Stimulated activated CD4-positive, alpha-beta T cell treated with anti-CD3 and anti-CD28 coated beads, TNF-alpha, amount 100 ng/mL, for 24 hours (primary cell): ENCODE measurements around the gene THADA.

Source experiments
- DNase-seq, 3 experiments: peaks; one replicate each; pipeline ENCODE4 v3.0.0-alpha.2; 2020; ENCODE audit warnings: low read depth in 3 of 3

Gene THADA

GRCh38 chr2:43276962-43277391 lies 318.9 kb downstream of the THADA start:
- no peak for DNase-seq

DNA sequence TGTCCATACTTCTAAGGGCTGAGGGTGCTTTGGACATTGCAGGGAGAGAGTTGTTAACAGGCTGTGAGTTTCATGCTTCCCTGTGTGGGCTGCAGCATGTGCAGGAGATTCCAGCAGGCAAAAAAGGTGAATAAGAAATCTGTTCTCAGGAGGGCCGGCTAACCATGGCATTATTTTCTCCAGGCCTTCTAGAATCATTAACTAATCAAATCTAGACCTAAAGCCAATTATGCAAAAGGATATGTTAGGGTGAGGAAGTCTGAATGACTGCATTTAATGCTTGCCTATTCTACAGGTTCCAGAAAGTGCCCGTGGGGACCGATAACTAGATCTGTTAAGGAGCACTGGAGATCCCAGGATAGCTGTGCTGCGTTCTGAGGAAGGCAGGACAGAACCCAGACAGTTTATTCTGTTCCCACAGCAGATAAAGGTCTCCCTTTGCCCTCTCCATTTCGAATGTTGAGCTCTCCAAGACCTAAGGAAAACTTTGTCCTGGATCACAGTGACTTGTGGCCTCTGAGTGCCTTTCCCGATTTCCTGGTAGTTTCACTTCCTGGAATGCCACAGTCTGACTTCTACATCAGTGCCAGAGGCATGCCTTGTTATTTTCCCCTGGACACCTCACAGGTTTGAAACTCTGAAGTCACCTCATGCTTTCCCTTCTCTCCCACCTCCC lies 319.4 kb downstream of the THADA start:
- no peak for DNase-seq

DNA sequence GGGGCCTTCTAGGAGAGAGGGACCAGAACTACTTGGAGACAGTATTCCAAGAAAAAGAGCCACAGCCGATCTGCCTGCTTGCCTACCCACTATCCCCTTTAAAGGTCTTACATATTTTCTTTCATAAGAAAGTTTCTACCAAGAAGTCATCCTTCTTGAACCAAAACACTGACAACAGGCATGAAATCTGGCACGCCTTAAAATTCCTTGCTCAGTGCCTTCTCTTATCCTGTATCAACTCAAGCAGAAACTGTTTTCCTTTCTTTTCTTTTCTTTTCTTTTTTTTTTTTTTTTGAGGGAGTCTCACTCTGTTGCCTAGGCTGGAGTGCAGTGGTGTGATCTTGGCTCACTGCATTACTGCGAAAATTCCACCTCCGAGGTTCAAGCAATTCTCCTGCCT lies 321.1 kb downstream of the THADA start:
- DNase-seq, result no peak

DNA sequence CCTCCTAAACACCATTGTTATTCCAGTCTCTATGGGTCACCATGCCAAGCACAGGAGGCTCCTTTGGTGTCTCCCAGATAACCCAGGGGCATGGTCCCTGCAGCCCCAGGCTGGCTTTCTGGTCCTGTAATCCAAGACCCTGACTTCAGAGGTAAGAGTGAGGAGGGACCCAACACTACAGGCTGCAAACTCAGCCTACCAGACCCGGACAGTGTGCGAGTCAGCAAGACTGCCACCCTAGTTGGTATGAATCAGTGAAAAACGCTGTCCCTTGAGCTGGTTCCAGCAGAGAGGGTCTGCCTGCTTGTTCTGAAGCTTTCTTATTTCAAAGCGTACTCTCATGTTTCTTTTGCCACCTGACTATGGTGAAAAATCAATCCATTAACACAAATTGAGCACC lies 321.8 kb downstream of the THADA start:
- DNase-seq, result no peak

DNA sequence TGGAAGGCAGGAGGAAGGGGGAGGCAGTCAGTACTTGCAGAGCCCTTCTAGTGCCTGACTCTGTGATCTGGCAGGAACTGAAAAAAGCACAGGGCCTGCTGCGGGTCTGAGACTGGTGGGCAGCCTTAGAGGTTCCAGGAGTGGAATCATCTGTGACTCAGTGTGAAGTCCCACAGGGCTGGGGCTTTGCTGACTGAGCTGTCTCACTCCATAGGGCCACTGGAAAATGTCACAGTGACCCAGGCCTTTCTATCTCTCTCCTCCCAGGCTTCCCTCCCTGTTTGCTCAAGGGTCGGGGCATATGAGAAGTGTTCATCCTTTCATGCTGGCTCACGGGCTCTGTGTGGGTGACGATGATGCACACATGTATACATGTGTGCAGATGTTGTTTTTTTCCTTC lies 322.3 kb downstream of the THADA start:
- no peak for DNase-seq

GRCh38 chr2:43270930-43271615 lies 324.8 kb downstream of the THADA start:
- no peak for DNase-seq

GRCh38 chr2:43270461-43270860 lies 325.4 kb downstream of the THADA start:
- no peak for DNase-seq

- DNase-seq, result no peak
Measured at GRCh38 chr2:43269706-43270105, 326.1 kb downstream of the THADA start.

GRCh38 chr2:43269074-43269572 lies 326.7 kb downstream of the THADA start:
- DNase-seq, result no peak

DNA sequence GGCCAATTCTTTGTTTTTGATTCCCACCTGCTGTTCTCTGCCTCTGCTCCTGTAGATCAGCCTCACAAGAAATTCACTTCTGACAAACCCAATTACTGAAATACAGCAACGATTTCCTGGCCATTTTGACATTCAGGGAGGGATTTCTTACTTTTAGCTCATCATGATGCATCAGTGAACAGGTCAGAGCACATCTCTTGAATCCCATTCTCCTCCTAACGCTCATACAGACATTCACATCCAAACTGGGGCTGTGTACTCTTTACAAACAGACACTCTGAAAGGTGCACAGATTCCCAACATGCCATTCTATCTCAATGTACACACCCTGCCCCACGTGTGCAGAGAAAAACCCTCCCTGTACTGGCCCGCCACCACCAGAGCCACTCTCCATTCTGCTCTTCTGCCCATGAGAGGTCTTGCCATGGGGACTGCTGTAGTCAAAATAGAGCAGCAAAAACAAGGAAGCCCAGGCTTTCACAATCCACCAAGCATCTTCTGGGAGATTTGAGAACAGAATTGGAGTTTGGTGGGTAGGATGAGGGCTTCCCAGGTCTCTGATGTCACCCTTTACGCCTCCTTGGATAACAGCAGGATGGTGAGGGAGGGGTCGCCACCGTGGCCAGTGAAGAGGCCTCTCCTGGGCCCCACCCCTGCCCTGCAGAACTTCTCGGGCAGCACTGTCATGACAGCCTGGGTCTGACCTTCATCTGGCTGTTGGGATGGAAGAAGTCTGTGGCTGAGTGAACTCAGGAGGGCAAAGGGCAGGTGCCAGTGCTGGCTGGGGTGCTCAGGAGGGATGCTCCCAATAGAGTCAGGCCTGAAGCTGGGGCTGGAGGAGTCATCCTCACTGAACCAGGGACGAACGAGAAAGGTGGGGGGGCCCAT lies 327.5 kb downstream of the THADA start:
- no peak for DNase-seq

- no peak for DNase-seq
Measured at GRCh38 chr2:43267381-43267780, 328.5 kb downstream of the THADA start.

GRCh38 chr2:43266711-43267111 lies 329.1 kb downstream of the THADA start:
- no peak for DNase-seq

GRCh38 chr2:43265421-43265820 lies 330.4 kb downstream of the THADA start:
- DNase-seq, result no peak

- DNase-seq, result no peak
Measured at GRCh38 chr2:43265001-43265400, 330.8 kb downstream of the THADA start.

- DNase-seq, result no peak
Measured at GRCh38 chr2:43262951-43263350, 332.9 kb downstream of the THADA start.

DNA sequence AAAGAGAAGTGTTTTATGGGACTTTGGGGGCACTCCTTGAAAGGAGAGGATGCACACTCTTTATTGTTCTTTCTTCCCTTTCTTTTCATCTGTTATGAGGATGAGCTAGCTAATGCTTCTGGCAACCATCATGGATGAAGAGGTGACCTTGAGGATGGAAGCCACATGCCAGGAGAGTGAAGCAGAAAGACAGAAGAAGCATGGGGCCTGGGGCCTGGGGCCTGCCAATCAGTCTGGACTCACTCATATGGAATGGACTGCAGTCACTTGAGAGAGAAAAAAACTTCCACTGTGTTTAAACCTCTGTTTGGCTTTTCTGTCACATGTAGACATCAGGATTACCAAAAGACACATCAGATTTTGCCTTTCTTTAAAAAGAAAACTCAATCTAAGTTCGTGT lies 333.6 kb downstream of the THADA start:
- DNase-seq, result no peak

DNA sequence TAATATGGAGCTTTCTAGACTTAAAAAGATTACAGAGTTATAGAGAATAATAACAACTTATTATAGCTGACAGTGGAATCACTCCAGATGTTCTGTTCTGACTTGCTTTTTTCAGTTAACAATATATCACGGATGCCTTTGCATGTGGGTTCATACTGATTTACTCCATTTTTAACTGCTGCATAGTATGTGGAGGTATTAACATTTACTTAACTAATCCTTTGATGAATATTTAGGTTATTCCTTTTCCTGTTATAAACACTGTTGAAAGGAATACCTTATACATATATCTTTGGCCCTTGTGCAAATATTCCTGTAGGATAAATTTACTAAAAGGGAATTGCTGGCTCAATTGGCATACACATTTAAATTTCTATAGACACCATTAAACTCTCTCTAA lies 336.3 kb downstream of the THADA start:
- DNase-seq, result no peak

DNA sequence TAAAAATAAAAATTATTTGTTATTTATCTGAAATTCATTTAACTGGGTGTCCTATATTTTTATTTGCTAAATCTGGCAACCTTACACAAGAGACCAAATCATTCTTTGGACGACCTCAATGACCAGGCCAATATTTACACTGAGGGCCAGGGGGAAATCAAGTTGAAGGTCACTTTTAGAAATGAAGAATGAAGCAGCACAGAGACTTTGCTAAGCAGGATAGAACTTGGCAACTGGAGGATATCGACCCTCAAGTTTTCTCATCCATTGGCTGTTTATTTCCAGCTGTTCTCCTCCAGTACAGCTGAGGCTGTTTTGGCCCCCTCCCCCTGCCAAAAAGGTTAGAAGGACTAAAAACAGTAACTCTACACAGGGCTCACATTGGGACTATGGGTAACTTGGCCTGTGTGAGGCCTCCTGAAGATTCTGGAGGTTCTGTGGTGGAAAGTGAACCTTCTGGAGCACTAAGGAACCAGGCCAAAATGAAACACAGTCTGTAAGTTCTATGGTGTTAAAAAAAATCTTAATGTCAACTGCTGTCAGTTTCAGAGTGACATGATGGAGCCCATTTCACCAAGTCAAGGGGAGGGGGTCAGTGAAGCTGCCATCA lies 337.2 kb downstream of the THADA start:
- no peak for DNase-seq

DNA sequence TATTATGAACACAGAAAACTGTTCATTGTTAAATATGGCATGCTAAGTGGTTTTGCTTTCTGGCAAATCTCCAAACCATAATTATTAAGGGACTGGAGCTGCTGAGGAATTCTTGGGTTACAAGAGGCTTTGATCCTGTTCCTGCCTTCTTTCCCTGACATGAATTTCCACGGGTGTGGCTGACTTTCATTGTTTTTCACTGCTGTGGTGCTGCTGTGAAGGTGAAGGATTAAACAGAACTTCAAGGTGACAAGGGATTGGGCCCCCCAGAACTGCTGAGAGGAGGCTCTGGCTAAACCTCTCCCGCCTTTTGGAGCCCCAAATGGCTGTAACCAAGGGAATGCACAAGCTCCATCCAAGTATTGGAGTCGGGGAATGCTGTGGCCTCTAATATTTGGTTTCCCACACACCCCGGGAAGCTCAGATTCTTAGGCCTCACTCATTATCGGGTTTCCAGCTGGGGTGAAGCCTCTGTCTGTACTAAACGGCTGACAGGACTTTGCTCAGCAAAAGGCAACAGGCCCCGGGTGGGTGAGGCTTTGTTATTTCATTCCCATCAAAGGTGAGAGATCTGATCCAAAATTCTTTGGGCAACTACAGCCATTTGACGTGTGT lies 340.4 kb downstream of the THADA start:
- no peak for DNase-seq

- no peak for DNase-seq
Measured at GRCh38 chr2:43254331-43254730, 341.5 kb downstream of the THADA start.

DNA sequence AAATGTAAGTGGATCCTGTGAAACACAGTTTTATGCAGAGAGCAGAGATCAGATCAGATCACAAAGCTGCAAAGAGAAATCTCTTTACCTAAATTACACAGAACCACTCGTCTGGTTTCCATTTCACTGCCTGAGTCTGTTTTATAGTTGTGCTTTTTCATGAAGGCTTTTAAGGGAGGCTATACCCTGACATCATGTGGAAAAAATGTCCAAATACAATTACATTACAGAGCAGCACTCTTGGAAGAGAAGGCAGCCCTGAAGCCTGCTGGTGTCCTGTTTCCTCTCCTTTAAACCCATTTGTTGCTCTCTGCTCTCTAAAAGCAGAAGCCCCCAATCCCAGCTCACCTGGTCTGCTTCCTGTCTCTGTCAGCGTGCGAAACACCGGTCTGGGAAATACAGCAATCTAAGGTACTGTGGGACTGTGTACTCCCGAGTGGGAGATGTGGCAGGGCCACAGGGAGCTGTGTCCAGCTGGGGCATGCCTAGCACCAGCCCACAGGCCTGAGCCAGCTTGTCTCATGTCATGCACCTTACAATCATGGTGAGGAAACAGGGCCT lies 344.6 kb downstream of the THADA start:
- DNase-seq, result no peak
